VCaP (cell line): ENCODE results near the gene LMF1.

Experiments used
- H3K27ac ChIP-seq: fragments of 450-650 bp; 2 replicates; pipeline ENCODE4 v1.5.1; 2017
- TF ChIP-seq, protein P1 (sequence below): fragments of 450-650 bp; conservative IDR thresholded peaks from 2 replicates; pipeline ENCODE4 v1.5.1; 2017; ENCODE audit warnings: mild to moderate bottlenecking, moderate library complexity

The LMF1 gene

GRCh38 chr16:916035-916799 lies 54.6 kb downstream of the LMF1 start:
- no peak overlapping the region for H3K27ac ChIP-seq

GRCh38 chr16:915546-915945 lies 55.2 kb downstream of the LMF1 start:
- TF ChIP-seq, protein P1, sequence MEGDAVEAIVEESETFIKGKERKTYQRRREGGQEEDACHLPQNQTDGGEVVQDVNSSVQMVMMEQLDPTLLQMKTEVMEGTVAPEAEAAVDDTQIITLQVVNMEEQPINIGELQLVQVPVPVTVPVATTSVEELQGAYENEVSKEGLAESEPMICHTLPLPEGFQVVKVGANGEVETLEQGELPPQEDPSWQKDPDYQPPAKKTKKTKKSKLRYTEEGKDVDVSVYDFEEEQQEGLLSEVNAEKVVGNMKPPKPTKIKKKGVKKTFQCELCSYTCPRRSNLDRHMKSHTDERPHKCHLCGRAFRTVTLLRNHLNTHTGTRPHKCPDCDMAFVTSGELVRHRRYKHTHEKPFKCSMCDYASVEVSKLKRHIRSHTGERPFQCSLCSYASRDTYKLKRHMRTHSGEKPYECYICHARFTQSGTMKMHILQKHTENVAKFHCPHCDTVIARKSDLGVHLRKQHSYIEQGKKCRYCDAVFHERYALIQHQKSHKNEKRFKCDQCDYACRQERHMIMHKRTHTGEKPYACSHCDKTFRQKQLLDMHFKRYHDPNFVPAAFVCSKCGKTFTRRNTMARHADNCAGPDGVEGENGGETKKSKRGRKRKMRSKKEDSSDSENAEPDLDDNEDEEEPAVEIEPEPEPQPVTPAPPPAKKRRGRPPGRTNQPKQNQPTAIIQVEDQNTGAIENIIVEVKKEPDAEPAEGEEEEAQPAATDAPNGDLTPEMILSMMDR: no peak
- H3K27ac ChIP-seq: no peak overlapping the region

More at GRCh38 chr16:916035-916799, 54.6 kb downstream of the LMF1 start:
- TF ChIP-seq, protein P1: no peak

DNA sequence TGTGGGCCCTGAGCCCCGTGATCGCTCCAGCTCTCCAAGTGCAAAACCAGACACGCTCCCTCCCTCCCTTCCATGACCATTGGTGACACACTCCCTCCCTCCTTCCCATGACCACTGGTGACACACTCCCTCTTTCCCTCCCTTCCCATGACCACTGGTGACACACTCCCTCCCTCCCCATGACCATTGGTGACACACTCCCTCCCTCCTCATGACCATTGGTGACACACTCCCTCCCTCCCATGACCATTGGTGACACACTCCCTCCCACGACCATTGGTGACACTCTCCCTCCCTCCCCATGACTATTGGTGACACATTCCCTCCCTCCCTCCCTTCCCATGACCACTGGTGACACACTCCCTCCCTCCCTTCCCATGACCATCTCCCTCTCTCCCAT lies 56.3 kb downstream of the LMF1 start:
- H3K27ac ChIP-seq: no peak overlapping the region
- TF ChIP-seq, protein P1: no peak

GRCh38 chr16:913817-914439 lies 56.9 kb downstream of the LMF1 start:
- TF ChIP-seq, protein P1: no peak
- H3K27ac ChIP-seq: no peak overlapping the region

GRCh38 chr16:912684-913613 lies 57.8 kb downstream of the LMF1 start:
- H3K27ac ChIP-seq: no peak overlapping the region
- TF ChIP-seq, protein P1: no peak

- TF ChIP-seq, protein P1: no peak
- no peak overlapping the region for H3K27ac ChIP-seq
Observed at GRCh38 chr16:912322-912683, 58.5 kb downstream of the LMF1 start.
